Keratinocyte (primary cell): ENCODE measurements around the gene HK2. TPM values are rescaled to one million over a fixed set of nuclear protein-coding genes. Genes with fewer than 3 reads are reported as not detected.

Experiments used
- DNase-seq: peaks from one replicate; pipeline ENCODE4 v3.0.0-alpha.2; 2011; ENCODE audit warnings: low read depth, missing footprints, low spot score
- FAIRE-seq: peaks from 2 replicates; lab custom pipeline; 2011; peaks lifted over from hg19 to GRCh38; lab: Jason Lieb, UNC
- H2AFZ ChIP-seq: 2 replicates; pipeline ENCODE4 v1.6.0; 2012; ENCODE audit warnings: low read length, control low read depth, inconsistent platforms; ENCODE audit not compliant: control insufficient read depth
- H3K27ac ChIP-seq: 2 replicates; pipeline ENCODE4 v1.5.1; 2011; ENCODE audit warnings: low read length; ENCODE audit not compliant: control insufficient read depth, insufficient read depth
- H3K27me3 ChIP-seq: 3 replicates; pipeline ENCODE4 v1.6.0; 2011; ENCODE audit warnings: low read length; ENCODE audit not compliant: control insufficient read depth, insufficient read depth; ENCODE audit errors: extremely low read depth
- H3K36me3 ChIP-seq, 2 experiments: 2 replicates in 1 of 2; 3 replicates in 1 of 2; pipeline ENCODE4 v1.5.1; 2011; ENCODE audit warnings: low read length in 2 of 2, mild to moderate bottlenecking in 1 of 2; ENCODE audit not compliant: control insufficient read depth in 2 of 2, insufficient read depth in 2 of 2; ENCODE audit errors: extremely low read depth in 1 of 2
- H3K4me1 ChIP-seq: 3 replicates; pipeline ENCODE4 v1.5.1; 2011; ENCODE audit warnings: low read length; ENCODE audit not compliant: control insufficient read depth, insufficient read depth; ENCODE audit errors: extremely low read depth
- H3K4me2 ChIP-seq: 3 replicates; pipeline ENCODE4 v1.6.0; 2011; ENCODE audit warnings: low read depth, low read length; ENCODE audit not compliant: control insufficient read depth, insufficient read depth; ENCODE audit errors: extremely low read depth
- H3K4me3 ChIP-seq, 3 experiments: fragments of 200-600 bp in 1 of 3; sonication (generic) in 1 of 3; 2 replicates in 2 of 3; 3 replicates in 1 of 3; pipeline ENCODE4 v1.5.1; 2011 to 2016; ENCODE audit warnings: low read length in 3 of 3, mild to moderate bottlenecking in 3 of 3, control low read depth in 2 of 3, inconsistent platforms in 1 of 3, low read depth in 1 of 3, mixed read lengths in 1 of 3, mixed run types in 1 of 3, moderate library complexity in 1 of 3; ENCODE audit not compliant: control insufficient read depth in 2 of 3, insufficient read depth in 2 of 3; ENCODE audit errors: extremely low read depth in 1 of 3
- H3K79me2 ChIP-seq: 2 replicates; pipeline ENCODE4 v1.6.0; 2012; ENCODE audit warnings: low read length; ENCODE audit not compliant: control insufficient read depth, insufficient read depth
- H3K9ac ChIP-seq: 3 replicates; pipeline ENCODE4 v1.6.0; 2011; ENCODE audit warnings: low read length; ENCODE audit not compliant: control insufficient read depth, insufficient read depth; ENCODE audit errors: extremely low read depth
- H3K9me1 ChIP-seq: 3 replicates; pipeline ENCODE4 v1.6.0; 2011; ENCODE audit warnings: low read length; ENCODE audit not compliant: control insufficient read depth, insufficient read depth; ENCODE audit errors: extremely low read depth
- H3K9me3 ChIP-seq: 2 replicates; pipeline ENCODE4 v1.5.1; 2012; ENCODE audit warnings: low read depth, low read length; ENCODE audit not compliant: control insufficient read depth
- H4K20me1 ChIP-seq: 3 replicates; pipeline ENCODE4 v1.6.0; 2011; ENCODE audit warnings: low read length; ENCODE audit not compliant: control insufficient read depth, insufficient read depth; ENCODE audit errors: extremely low read depth
- EZH2 ChIP-seq: IDR thresholded peaks from one replicate; pipeline ENCODE4 v1.6.1; 2012; ENCODE audit warnings: inconsistent platforms, mild to moderate bottlenecking, low read length, moderate library complexity
- dilution Hi-C: fragments of 300-500 bp; cut with MboI; formaldehyde crosslinking; loops from one replicate; pipeline ENCODE4 v1.7.0; 2020; ENCODE audit warnings: low sequenced_read_pairs; ENCODE audit not compliant: extremely low pct_ligation_motif_present
- polyA plus RNA-seq, 5 experiments: library from polyadenylated mRNA; depleted of rRNA in 3 of 5; stranded (reverse) in 3 of 5; stranded (forward) in 1 of 5; unstranded in 1 of 5; fragments of >200 nt; gene quantifications; 1 replicate in 1 of 5; 2 replicates in 3 of 5; 3 replicates in 1 of 5; pipeline versions ENCODE4 v1.2.1 to v1.2.3, GENCODE V29; 2011 to 2012; ENCODE audit warnings: missing spikeins in 2 of 5, low read depth in 1 of 5, low replicate concordance in 1 of 5
- TF ChIP-seq, protein P1 (sequence below), 3 experiments: IDR thresholded peaks in 1 of 3; conservative IDR thresholded peaks in 1 of 3; optimal IDR thresholded peaks in 1 of 3; 2 replicates in 2 of 3; 3 replicates in 1 of 3; pipeline versions ENCODE3 to v1.5.1; 2011; ENCODE audit warnings: low read length in 3 of 3, mild to moderate bottlenecking in 3 of 3, moderate library complexity in 2 of 3, control low read depth in 1 of 3, inconsistent platforms in 1 of 3; ENCODE audit not compliant: insufficient read depth in 2 of 3; ENCODE audit errors: extremely low read depth in 1 of 3

Gene HK2
- polyA plus RNA-seq, 1 donor (not counting 4 experiments of a cell fraction or from before 2014, with no cell fraction given): 27.1 TPM

DNA sequence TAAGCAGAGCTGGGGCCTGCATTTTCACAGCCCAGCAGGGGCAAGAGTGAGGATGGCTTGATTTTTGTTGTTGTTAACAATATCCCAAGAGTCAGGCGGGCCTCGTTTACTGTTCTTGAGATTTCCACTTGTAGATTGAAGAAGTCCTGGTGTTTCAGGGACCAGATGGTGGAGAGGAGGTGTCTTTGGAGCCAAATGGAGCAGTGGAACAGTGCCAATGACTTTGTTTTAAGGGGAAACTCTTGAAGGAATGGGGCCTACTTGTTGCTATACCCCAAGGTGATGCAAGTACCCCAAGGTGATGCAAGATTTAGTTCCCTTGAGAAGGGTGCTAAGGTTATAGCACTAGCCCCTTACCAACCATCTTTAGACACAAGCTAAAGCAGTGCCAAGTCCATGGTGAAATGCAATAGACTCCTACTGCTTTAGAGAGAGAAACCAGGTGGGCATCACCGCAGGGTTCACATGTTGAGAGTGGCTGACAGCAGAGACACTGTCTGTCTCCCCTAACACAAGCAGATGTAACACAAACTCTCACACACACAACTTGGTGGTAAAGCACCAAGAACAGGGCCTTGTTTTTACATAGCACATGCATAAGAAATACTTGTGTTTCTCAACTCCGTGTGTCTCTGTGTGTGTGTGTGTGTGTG, 44.0 kb downstream of the HK2 start:
- Histone ChIP-seq H4K20me1 (no peaks in the 10 kb centered on the region), H3K9me3 (no peaks in the 10 kb centered on the region), H3K4me2 (no peak overlapping the region), H3K79me2 (no peaks in the 10 kb centered on the region), H2AFZ (no peak overlapping the region), H3K4me3 (no peak overlapping the region), H3K36me3 (peaks cover 39 to 50% of the 10 kb centered on the region in 2 experiments), H3K27ac (no peak overlapping the region), H3K9ac (no peak overlapping the region), H3K9me1 (no peaks in the 10 kb centered on the region), H3K4me1 (no peaks in the 10 kb centered on the region), H3K27me3 (no peaks in the 10 kb centered on the region)
- DNase-seq (no peak), FAIRE-seq (no peak)
- dilution Hi-C loops: no loop called here
- TF ChIP-seq EZH2: no peak
- TF ChIP-seq, protein P1, sequence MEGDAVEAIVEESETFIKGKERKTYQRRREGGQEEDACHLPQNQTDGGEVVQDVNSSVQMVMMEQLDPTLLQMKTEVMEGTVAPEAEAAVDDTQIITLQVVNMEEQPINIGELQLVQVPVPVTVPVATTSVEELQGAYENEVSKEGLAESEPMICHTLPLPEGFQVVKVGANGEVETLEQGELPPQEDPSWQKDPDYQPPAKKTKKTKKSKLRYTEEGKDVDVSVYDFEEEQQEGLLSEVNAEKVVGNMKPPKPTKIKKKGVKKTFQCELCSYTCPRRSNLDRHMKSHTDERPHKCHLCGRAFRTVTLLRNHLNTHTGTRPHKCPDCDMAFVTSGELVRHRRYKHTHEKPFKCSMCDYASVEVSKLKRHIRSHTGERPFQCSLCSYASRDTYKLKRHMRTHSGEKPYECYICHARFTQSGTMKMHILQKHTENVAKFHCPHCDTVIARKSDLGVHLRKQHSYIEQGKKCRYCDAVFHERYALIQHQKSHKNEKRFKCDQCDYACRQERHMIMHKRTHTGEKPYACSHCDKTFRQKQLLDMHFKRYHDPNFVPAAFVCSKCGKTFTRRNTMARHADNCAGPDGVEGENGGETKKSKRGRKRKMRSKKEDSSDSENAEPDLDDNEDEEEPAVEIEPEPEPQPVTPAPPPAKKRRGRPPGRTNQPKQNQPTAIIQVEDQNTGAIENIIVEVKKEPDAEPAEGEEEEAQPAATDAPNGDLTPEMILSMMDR (optimal IDR thresholded peaks at IDR 0.05 in 1 of 3, IDR thresholded peaks at IDR 0.05 in 1 of 3, conservative IDR thresholded peaks at IDR 0.05 in 1 of 3; ENCODE audit: extremely low read depth in 1 of 3, insufficient read depth in 2 of 3, low read length in 3 of 3): no peak

DNA sequence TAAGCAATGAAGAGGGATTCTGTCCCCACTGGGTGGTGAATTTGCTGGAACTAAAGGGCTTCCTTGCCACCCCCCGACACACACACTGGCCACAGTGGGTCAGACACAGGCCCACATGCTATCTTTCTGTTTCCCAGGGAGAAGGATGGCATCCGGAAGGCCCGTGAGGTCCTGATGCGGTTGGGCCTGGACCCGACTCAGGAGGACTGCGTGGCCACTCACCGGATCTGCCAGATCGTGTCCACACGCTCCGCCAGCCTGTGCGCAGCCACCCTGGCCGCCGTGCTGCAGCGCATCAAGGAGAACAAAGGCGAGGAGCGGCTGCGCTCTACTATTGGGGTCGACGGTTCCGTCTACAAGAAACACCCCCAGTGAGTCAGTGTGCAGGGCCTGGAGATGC, 44.6 kb downstream of the HK2 start:
- Histone ChIP-seq H3K27ac (no peak overlapping the region), H4K20me1 (no peaks in the 10 kb centered on the region), H3K4me2 (no peak overlapping the region), H3K9me1 (no peaks in the 10 kb centered on the region), H3K27me3 (no peaks in the 10 kb centered on the region), H3K9ac (no peak overlapping the region), H3K4me1 (no peaks in the 10 kb centered on the region), H2AFZ (no peak overlapping the region), H3K79me2 (no peaks in the 10 kb centered on the region), H3K9me3 (no peaks in the 10 kb centered on the region), H3K36me3 (peaks cover 42 to 52% of the 10 kb centered on the region in 2 experiments), H3K4me3 (no peak overlapping the region)
- TF ChIP-seq, protein P1 (optimal IDR thresholded peaks at IDR 0.05 in 1 of 3, IDR thresholded peaks at IDR 0.05 in 1 of 3, conservative IDR thresholded peaks at IDR 0.05 in 1 of 3; ENCODE audit: extremely low read depth in 1 of 3, insufficient read depth in 2 of 3, low read length in 3 of 3): no peak
- no peak for TF ChIP-seq EZH2
- dilution Hi-C loops: no loop called here
- no peak for DNase-seq
- FAIRE-seq: no peak
